GM23338 (cell line): Measurements from ENCODE around the gene ASB12. TPM values are rescaled to one million over a fixed set of nuclear protein-coding genes. Genes with fewer than 3 reads are reported as not detected.

Source experiments
- ATAC-seq: fragments of 200-7000 bp; cut with Tn5 transposase; 3 replicates; pipeline ENCODE4 v1.9.1; 2020
- DNase-seq: peaks from one replicate; pipeline ENCODE4 v3.0.0-alpha.2; 2015; ENCODE audit warnings: low spot score
- H2AFZ ChIP-seq: fragments of 200-600 bp; sonication (generic); 2 replicates; pipeline ENCODE4 v1.8.0; 2016; ENCODE audit warnings: antibody characterized with exemption, mild to moderate bottlenecking, moderate library complexity
- H3F3A ChIP-seq: fragments of 200-600 bp; sonication (generic); replicated peaks from 2 replicates; pipeline ENCODE4 v1.8.0; 2017; ENCODE audit warnings: antibody characterized with exemption, mixed run types, low read depth
- H3K27ac ChIP-seq: fragments of 200-600 bp; sonication (generic); 2 replicates; pipeline ENCODE4 v1.6.1; 2016; ENCODE audit warnings: low read depth
- H3K27me3 ChIP-seq: fragments of 200-600 bp; sonication (generic); 2 replicates; pipeline ENCODE4 v1.8.0; 2016; ENCODE audit warnings: mild to moderate bottlenecking, mixed run types, moderate library complexity; ENCODE audit not compliant: insufficient read depth
- H3K36me3 ChIP-seq: fragments of 200-600 bp; sonication (generic); 2 replicates; pipeline ENCODE4 v1.8.0; 2016; ENCODE audit warnings: mild to moderate bottlenecking; ENCODE audit not compliant: insufficient read depth
- H3K4me1 ChIP-seq: fragments of 200-600 bp; sonication (generic); 2 replicates; pipeline ENCODE4 v1.8.0; 2016; ENCODE audit warnings: mild to moderate bottlenecking, moderate library complexity; ENCODE audit not compliant: insufficient read depth
- H3K4me2 ChIP-seq: fragments of 200-600 bp; sonication (generic); 2 replicates; pipeline ENCODE4 v1.7.1; 2017; ENCODE audit warnings: mixed run types
- H3K4me3 ChIP-seq: fragments of 200-600 bp; sonication (generic); 2 replicates; pipeline ENCODE4 v1.6.1; 2016; ENCODE audit warnings: mixed run types
- H3K79me2 ChIP-seq: fragments of 200-600 bp; sonication (generic); replicated peaks from 2 replicates; pipeline ENCODE4 v1.8.0; 2017; ENCODE audit warnings: mild to moderate bottlenecking; ENCODE audit not compliant: insufficient read depth
- H3K9me2 ChIP-seq: fragments of 200-600 bp; sonication (generic); 2 replicates; pipeline ENCODE4 v1.8.0; 2017; ENCODE audit not compliant: insufficient read depth
- H4K20me1 ChIP-seq: fragments of 200-600 bp; sonication (generic); replicated peaks from 2 replicates; pipeline ENCODE4 v1.8.0; 2017; ENCODE audit warnings: mild to moderate bottlenecking; ENCODE audit not compliant: insufficient read depth
- H3K27ac Mint-ChIP-seq: 2 replicates; pipeline ENCODE4 v1.8.0; 2020; ENCODE audit warnings: inconsistent platforms, mild to moderate bottlenecking, moderate library complexity, mixed read lengths
- H3K27me3 Mint-ChIP-seq: 3 replicates; pipeline ENCODE4 v1.8.0; 2022; ENCODE audit warnings: low read depth, mild to moderate bottlenecking, moderate library complexity, mixed read lengths, inconsistent platforms; ENCODE audit not compliant: insufficient read depth, poor library complexity
- H3K36me3 Mint-ChIP-seq: 3 replicates; pipeline ENCODE4 v1.8.0; 2021; ENCODE audit warnings: low read depth, mild to moderate bottlenecking, inconsistent platforms, moderate library complexity, mixed read lengths
- H3K4me1 Mint-ChIP-seq: 3 replicates; pipeline ENCODE4 v1.8.0; 2020; ENCODE audit warnings: mild to moderate bottlenecking, inconsistent platforms, mixed read lengths
- H3K4me3 Mint-ChIP-seq: 3 replicates; pipeline ENCODE4 v1.8.0; 2021; ENCODE audit warnings: moderate library complexity, mild to moderate bottlenecking, inconsistent platforms, mixed read lengths
- H3K9me3 Mint-ChIP-seq: 3 replicates; pipeline ENCODE4 v1.8.0; 2020; ENCODE audit warnings: moderate library complexity, mild to moderate bottlenecking, inconsistent platforms, mixed read lengths
- CREB1 ChIP-seq: fragments of 250-450 bp; sonication (Bioruptor Pico); IDR thresholded peaks from 2 replicates; pipeline ENCODE4 v1.5.0; 2020; ENCODE audit warnings: low read depth, mild to moderate bottlenecking, moderate library complexity
- CTCF ChIP-seq, 2 experiments: fragments of 200-600 bp in 1 of 2; sonication (generic) in 1 of 2; conservative IDR thresholded peaks; 2 replicates each; pipeline versions ENCODE4 v1.5.1 to v1.6.1; 2016 to 2017; ENCODE audit warnings: antibody characterized with exemption in 2 of 2, low read depth in 2 of 2, mild to moderate bottlenecking in 2 of 2, moderate library complexity in 1 of 2
- EZH2 ChIP-seq: fragments of 200-600 bp; sonication (generic); IDR thresholded peaks from one replicate; pipeline ENCODE4 v1.8.0; 2017; ENCODE audit warnings: antibody characterized with exemption, mild to moderate bottlenecking, low read depth; ENCODE audit not compliant: unreplicated experiment
- NANOG ChIP-seq: IDR thresholded peaks from 2 replicates; pipeline ENCODE4 v1.6.1; 2016; ENCODE audit warnings: antibody characterized with exemption, borderline replicate concordance
- POLR2AphosphoS5 ChIP-seq: IDR thresholded peaks from 2 replicates; pipeline ENCODE4 v1.6.1; 2016; ENCODE audit warnings: antibody characterized with exemption, low read depth
- STAT1 ChIP-seq: IDR thresholded peaks from one replicate; pipeline ENCODE4 v1.6.1; 2016; ENCODE audit warnings: antibody characterized with exemption; ENCODE audit not compliant: unreplicated experiment
- ZNF114 ChIP-seq: fragments of 250-450 bp; sonication (Bioruptor Pico); IDR thresholded peaks from 2 replicates; pipeline ENCODE4 v1.5.0; 2020; ENCODE audit warnings: mild to moderate bottlenecking, moderate library complexity
- polyA plus RNA-seq: library from polyadenylated mRNA; unstranded; fragments of >200 nt; fragmentation: Nextera tagmentation; extraction: Ambion mirVana; gene quantifications from 2 replicates; pipeline ENCODE4 v1.2.1, GENCODE V29; 2016
- total RNA-seq: library from RNA; depleted of rRNA; stranded (reverse); fragments of >200 nt; shearing (Covaris generic); gene quantifications from 2 replicates; pipeline ENCODE4 v1.2.3, GENCODE V29; 2014

The ASB12 gene
- total and polyA plus RNA-seq, 2 experiments from 2014 or later: 1.1 to 1.2 TPM

- H3K27ac ChIP-seq: 0 out of 2 replicates have a peak overlapping the region, but pooled peaks have one; percentile 39
- 0 out of 2 replicates have a peak overlapping the region, but pooled peaks have one; percentile 74 for H3K27ac Mint-ChIP-seq
- peak overlapping the region; percentile 78; the same call in 1 of the 2 replicates for H2AFZ ChIP-seq
Observed at GRCh38 chrX:64205735-64206501, 24.5 kb downstream of the ASB12 start.

GRCh38 chrX:64205441-64205734, 25.0 kb downstream of the ASB12 start, which contains the start of gene AMER1:
AMER1 (minus strand) TSS chrX:64205708; CDS start chrX:64193286, 12,422 bp downstream.
- peak within 1 kb of the TSS; percentile 78 for H3K4me2 ChIP-seq
- no peaks in the 10 kb centered on the region for H3K9me2 ChIP-seq
- H3K4me3 Mint-ChIP-seq: peak within 1 kb of the TSS; percentile 80
- 0 out of 2 replicates have a peak within 1 kb of the TSS, but pooled peaks have one; percentile 39 for H3K27ac ChIP-seq
- 0 out of 2 replicates have a peak within 1 kb of the TSS, but pooled peaks have one; percentile 74 for H3K27ac Mint-ChIP-seq
- peaks cover 2% of the 10 kb centered on the region for H3K27me3 Mint-ChIP-seq
- no peaks in the 10 kb centered on the region; the same call in 2 of the 3 replicates for H3K36me3 Mint-ChIP-seq
- H3K36me3 ChIP-seq: no peaks in the 10 kb centered on the region
- DNase-seq (no peak), ATAC-seq (peak; percentile 50)
- H3K27me3 ChIP-seq: peaks cover 17% of the 10 kb centered on the region
- H3K4me3 ChIP-seq: peak within 1 kb of the TSS; percentile 64
- no peaks in the 10 kb centered on the region for H3K9me3 Mint-ChIP-seq
- H3K4me1 ChIP-seq: no peaks in the 10 kb centered on the region; the same call in 1 of the 2 replicates
- H3F3A ChIP-seq: no peaks in the 10 kb centered on the region
- peak within 1 kb of the TSS; percentile 78; the same call in 1 of the 2 replicates for H2AFZ ChIP-seq
- no peaks in the 10 kb centered on the region for H3K79me2 ChIP-seq
- H4K20me1 ChIP-seq: peaks cover 3% of the 10 kb centered on the region; the same call in 1 of the 2 replicates
- H3K4me1 Mint-ChIP-seq: peaks cover 17% of the 10 kb centered on the region
- TF ChIP-seq EZH2 (no peak), POLR2AphosphoS5 (0 out of 2 replicates have a peak, but pooled peaks have one; percentile 0)

More at GRCh38 chrX:64205735-64206501, 24.5 kb downstream of the ASB12 start:
- ATAC-seq (peak; percentile 81), DNase-seq (peak; percentile 87)
- Mint-ChIP-seq H3K36me3 (no peaks in the 10 kb centered on the region; the same call in 2 of the 3 replicates), H3K9me3 (no peaks in the 10 kb centered on the region), H3K27me3 (peaks cover 2% of the 10 kb centered on the region), H3K4me3 (peak overlapping the region; percentile 78), H3K4me1 (peaks cover 17% of the 10 kb centered on the region)
- Histone ChIP-seq H4K20me1 (peaks cover 3% of the 10 kb centered on the region; the same call in 1 of the 2 replicates), H3K27me3 (peaks cover 17% of the 10 kb centered on the region), H3K9me2 (no peaks in the 10 kb centered on the region), H3K4me3 (peak overlapping the region; percentile 64), H3K79me2 (no peaks in the 10 kb centered on the region), H3F3A (no peaks in the 10 kb centered on the region), H3K36me3 (no peaks in the 10 kb centered on the region), H3K4me1 (no peaks in the 10 kb centered on the region; the same call in 1 of the 2 replicates), H3K4me2 (peak overlapping the region; percentile 70)
- TF ChIP-seq ZNF114 (CRISPR knock-in tag) (no peak), CTCF (conservative IDR thresholded peaks at IDR 0.05; ENCODE audit: low read depth in 2 of 2) (peak in 1 of 2 experiments; percentile 28; a peak in 2 of 4 replicates), POLR2AphosphoS5 (peak; percentile 31; the same call in 1 of the 2 replicates), CREB1 (CRISPR knock-in tag) (peak; percentile 8; the same call in 1 of the 2 replicates), STAT1 (no peak), NANOG (no peak)
